ENCODE data around the gene SLC11A2.

The SLC11A2 gene

DNA sequence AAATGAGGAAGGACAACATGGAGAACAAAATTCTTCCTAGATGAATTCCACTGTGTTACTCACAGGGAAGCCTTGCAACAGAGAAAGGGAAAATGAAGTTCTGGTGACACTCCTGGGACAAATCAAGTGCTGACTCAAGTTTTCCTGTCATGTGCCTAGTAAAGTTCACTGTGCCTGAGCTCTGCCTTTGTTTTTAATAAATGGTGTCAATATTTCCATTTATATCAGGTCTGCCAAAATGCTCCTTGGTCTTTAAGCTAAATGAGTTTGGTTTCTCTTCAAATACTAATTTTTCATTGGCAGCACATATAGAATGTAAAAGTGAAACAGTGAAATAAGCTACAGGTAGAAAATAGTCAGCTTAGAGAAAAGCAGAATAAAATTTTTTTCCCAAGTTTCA is 40.9 kb downstream of the SLC11A2 start:
- TF ChIP-seq FOXP2 (optimal IDR thresholded peaks at IDR 0.05; ENCODE audit: borderline replicate concordance, extremely low read depth, extremely low read length, insufficient read depth) (no peak), REST (IDR thresholded peaks at IDR 0.05; ENCODE audit: insufficient read depth in 1 of 2, low read depth in 2 of 2, low read length in 2 of 2) (no peak), TAF1 (IDR thresholded peaks at IDR 0.05; ENCODE audit: borderline replicate concordance, insufficient read depth, low read length) (no peak), POLR2AphosphoS5 (IDR thresholded peaks at IDR 0.05; ENCODE audit: low read depth, low read length) (no peak), SIN3A (IDR thresholded peaks at IDR 0.05; ENCODE audit: borderline replicate concordance, insufficient read depth, low read length) (no peak)

- no peak for TF ChIP-seq FOXP2 (optimal IDR thresholded peaks at IDR 0.05; ENCODE audit: borderline replicate concordance, extremely low read depth, extremely low read length, insufficient read depth)
- TF ChIP-seq POLR2AphosphoS5 (IDR thresholded peaks at IDR 0.05; ENCODE audit: low read depth, low read length), result no peak
- TF ChIP-seq TAF1 (IDR thresholded peaks at IDR 0.05; ENCODE audit: borderline replicate concordance, insufficient read depth, low read length), result no peak
- no peak for TF ChIP-seq SIN3A (IDR thresholded peaks at IDR 0.05; ENCODE audit: borderline replicate concordance, insufficient read depth, low read length)
- TF ChIP-seq REST (IDR thresholded peaks at IDR 0.05; ENCODE audit: insufficient read depth in 1 of 2, low read depth in 2 of 2, low read length in 2 of 2), result no peak
These were observed 41.4 kb downstream of the SLC11A2 start for GRCh38 chr12:50984586-50985298.

DNA sequence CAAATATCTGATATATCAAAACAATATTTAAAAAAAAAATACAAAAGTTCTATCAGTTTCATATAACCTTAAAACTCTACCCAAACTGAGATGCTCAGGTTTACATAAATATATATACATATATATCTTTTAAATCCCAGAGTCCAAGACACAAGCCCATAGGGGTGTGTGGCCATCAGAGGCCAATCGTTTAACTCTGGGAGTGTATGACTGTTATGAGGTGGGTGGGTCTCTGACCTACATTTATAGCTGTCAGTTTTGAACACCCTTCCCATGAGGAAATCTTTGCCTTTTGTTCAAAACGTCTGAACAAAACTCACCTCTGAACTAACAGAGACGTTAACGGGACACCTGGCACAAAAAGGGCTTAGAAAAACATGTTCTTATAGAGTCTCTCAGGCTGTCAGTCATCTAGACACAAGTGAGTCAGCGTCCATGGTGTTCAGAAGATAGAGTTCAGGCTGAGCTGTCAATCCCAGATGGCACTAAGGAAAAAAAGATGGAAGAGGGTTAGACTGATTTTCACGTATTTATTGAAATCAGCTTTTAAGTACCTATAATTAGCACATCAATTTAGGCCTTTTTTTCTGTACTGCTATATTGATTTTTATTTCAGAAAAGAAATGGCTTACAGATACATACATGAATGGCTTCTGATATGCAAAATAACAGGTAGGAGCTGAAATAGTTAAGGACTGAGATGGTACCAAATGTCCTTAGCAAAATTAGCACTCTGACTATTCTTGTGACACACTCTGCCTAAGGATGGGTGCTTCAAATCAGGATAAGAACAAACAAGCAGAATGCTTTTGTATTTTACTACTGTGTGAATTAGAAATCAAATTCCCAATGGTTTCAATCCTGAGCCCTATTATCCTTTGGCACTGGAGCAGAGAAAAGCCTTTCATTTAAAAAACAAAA is 44.6 kb downstream of the SLC11A2 start:
- TF ChIP-seq SIN3A (IDR thresholded peaks at IDR 0.05; ENCODE audit: borderline replicate concordance, insufficient read depth, low read length) (no peak), REST (IDR thresholded peaks at IDR 0.05; ENCODE audit: insufficient read depth in 1 of 2, low read depth in 2 of 2, low read length in 2 of 2) (no peak), FOXP2 (optimal IDR thresholded peaks at IDR 0.05; ENCODE audit: borderline replicate concordance, extremely low read depth, extremely low read length, insufficient read depth) (no peak), POLR2AphosphoS5 (IDR thresholded peaks at IDR 0.05; ENCODE audit: low read depth, low read length) (no peak), TAF1 (IDR thresholded peaks at IDR 0.05; ENCODE audit: borderline replicate concordance, insufficient read depth, low read length) (no peak)

GRCh38 chr12:50980545-50980944 is 45.6 kb downstream of the SLC11A2 start:
- TF ChIP-seq REST (IDR thresholded peaks at IDR 0.05; ENCODE audit: insufficient read depth in 1 of 2, low read depth in 2 of 2, low read length in 2 of 2) (no peak), POLR2AphosphoS5 (IDR thresholded peaks at IDR 0.05; ENCODE audit: low read depth, low read length) (no peak), SIN3A (IDR thresholded peaks at IDR 0.05; ENCODE audit: borderline replicate concordance, insufficient read depth, low read length) (no peak), FOXP2 (optimal IDR thresholded peaks at IDR 0.05; ENCODE audit: borderline replicate concordance, extremely low read depth, extremely low read length, insufficient read depth) (no peak), TAF1 (IDR thresholded peaks at IDR 0.05; ENCODE audit: borderline replicate concordance, insufficient read depth, low read length) (no peak)
